Dendritic cell treated with granulocyte-macrophage colony-stimulating factor and Interleukin-4, amounts not matched to agents 40 ng/mL and 50 ng/mL, for 4 days (primary cell): Measurements from ENCODE around the gene ACOT4.

Source experiments
- H3K27ac Mint-ChIP-seq: one replicate; pipeline ENCODE4 v1.8.0; 2022; ENCODE audit warnings: mild to moderate bottlenecking, mixed read lengths
- H3K27me3 Mint-ChIP-seq: one replicate; pipeline ENCODE4 v1.8.0; 2022; ENCODE audit warnings: mild to moderate bottlenecking, mixed read lengths
- H3K36me3 Mint-ChIP-seq: one replicate; pipeline ENCODE4 v1.8.0; 2022; ENCODE audit warnings: low read depth, mixed read lengths
- H3K4me1 Mint-ChIP-seq: one replicate; pipeline ENCODE4 v1.8.0; 2022; ENCODE audit warnings: low read depth, mixed read lengths
- H3K4me3 Mint-ChIP-seq: one replicate; pipeline ENCODE4 v1.8.0; 2022; ENCODE audit warnings: mild to moderate bottlenecking, moderate library complexity, mixed read lengths
- H3K9me3 Mint-ChIP-seq: one replicate; pipeline ENCODE4 v1.8.0; 2022; ENCODE audit warnings: mixed read lengths
- intact Hi-C: fragments of 100-400 bp; cut with micrococcal nuclease; formaldehyde crosslinking; loops from one replicate; pipeline ENCODE4 v1.15.0; 2022

ACOT4 gene

GRCh38 chr14:73606271-73606670 lies 14.6 kb downstream of the ACOT4 start:
- H3K9me3 Mint-ChIP-seq, result no peaks in the 10 kb centered on the region
- intact Hi-C loops, result no loop called here
- H3K4me1 Mint-ChIP-seq, result no peaks in the 10 kb centered on the region
- no peaks in the 10 kb centered on the region for H3K36me3 Mint-ChIP-seq
- no peak overlapping the region for H3K27ac Mint-ChIP-seq
- H3K27me3 Mint-ChIP-seq, result peaks cover 8% of the 10 kb centered on the region
- H3K4me3 Mint-ChIP-seq, result no peak overlapping the region

GRCh38 chr14:73607241-73607640 lies 15.6 kb downstream of the ACOT4 start:
- no peaks in the 10 kb centered on the region for H3K36me3 Mint-ChIP-seq
- no peaks in the 10 kb centered on the region for H3K9me3 Mint-ChIP-seq
- no peaks in the 10 kb centered on the region for H3K4me1 Mint-ChIP-seq
- no peak overlapping the region for H3K27ac Mint-ChIP-seq
- intact Hi-C loops, result no loop called here
- peaks cover 14% of the 10 kb centered on the region for H3K27me3 Mint-ChIP-seq
- H3K4me3 Mint-ChIP-seq, result no peak overlapping the region

- no peak overlapping the region for H3K27ac Mint-ChIP-seq
Measured at GRCh38 chr14:73610687-73611086, 19.0 kb downstream of the ACOT4 start.

GRCh38 chr14:73612339-73613045 lies 20.8 kb downstream of the ACOT4 start, which contains the start of gene ACOT6:
Gene ACOT6, plus strand, starts transcription at chr14:73612517. Its CDS starts 55 bp downstream, at chr14:73612572.
- peaks cover 34% of the 10 kb centered on the region for H3K27me3 Mint-ChIP-seq

More at GRCh38 chr14:73610687-73611086, 19.0 kb downstream of the ACOT4 start:
- Mint-ChIP-seq H3K9me3 (no peaks in the 10 kb centered on the region), H3K36me3 (no peaks in the 10 kb centered on the region), H3K4me3 (no peak overlapping the region), H3K4me1 (no peaks in the 10 kb centered on the region), H3K27me3 (peaks cover 34% of the 10 kb centered on the region)
- intact Hi-C loops, result no loop called here

GRCh38 chr14:73613046-73613383 lies 21.3 kb downstream of the ACOT4 start:
- Mint-ChIP-seq H3K27me3 (peaks cover 34% of the 10 kb centered on the region), H3K9me3 (no peaks in the 10 kb centered on the region), H3K36me3 (no peaks in the 10 kb centered on the region), H3K4me3 (peak overlapping the region; percentile 81), H3K4me1 (no peaks in the 10 kb centered on the region), H3K27ac (peak overlapping the region; percentile 66)
- intact Hi-C loops, result no loop called here

More at GRCh38 chr14:73612339-73613045, 20.8 kb downstream of the ACOT4 start, which contains the start of gene ACOT6:
- intact Hi-C loops, result no loop called here
- peak within 1 kb of the TSS; percentile 66 for H3K27ac Mint-ChIP-seq
- H3K36me3 Mint-ChIP-seq, result no peaks in the 10 kb centered on the region
- no peaks in the 10 kb centered on the region for H3K4me1 Mint-ChIP-seq
- H3K4me3 Mint-ChIP-seq, result peak within 1 kb of the TSS; percentile 81
- no peaks in the 10 kb centered on the region for H3K9me3 Mint-ChIP-seq

GRCh38 chr14:73613419-73613963 lies 21.8 kb downstream of the ACOT4 start:
- H3K27ac Mint-ChIP-seq, result peak overlapping the region; percentile 66
- peaks cover 31% of the 10 kb centered on the region for H3K27me3 Mint-ChIP-seq
- H3K4me1 Mint-ChIP-seq, result no peaks in the 10 kb centered on the region
- intact Hi-C loops, result no loop called here
- H3K9me3 Mint-ChIP-seq, result no peaks in the 10 kb centered on the region
- H3K4me3 Mint-ChIP-seq, result peak overlapping the region; percentile 81
- no peaks in the 10 kb centered on the region for H3K36me3 Mint-ChIP-seq

- H3K9me3 Mint-ChIP-seq, result no peaks in the 10 kb centered on the region
- H3K27ac Mint-ChIP-seq, result no peak overlapping the region
- H3K4me3 Mint-ChIP-seq, result no peak overlapping the region
- intact Hi-C loops, result no loop called here
- no peaks in the 10 kb centered on the region for H3K36me3 Mint-ChIP-seq
- H3K4me1 Mint-ChIP-seq, result no peaks in the 10 kb centered on the region
- peaks cover 23% of the 10 kb centered on the region for H3K27me3 Mint-ChIP-seq
Measured at GRCh38 chr14:73616831-73617230, 25.2 kb downstream of the ACOT4 start.

- H3K9me3 Mint-ChIP-seq, result peaks cover 8% of the 10 kb centered on the region
- peaks cover 2% of the 10 kb centered on the region for H3K27me3 Mint-ChIP-seq
- H3K4me1 Mint-ChIP-seq, result no peaks in the 10 kb centered on the region
- no peak overlapping the region for H3K4me3 Mint-ChIP-seq
- intact Hi-C loops, result no loop called here
- no peak overlapping the region for H3K27ac Mint-ChIP-seq
- no peaks in the 10 kb centered on the region for H3K36me3 Mint-ChIP-seq
Measured at GRCh38 chr14:73619524-73619923, 27.9 kb downstream of the ACOT4 start.

GRCh38 chr14:73620268-73620667 lies 28.6 kb downstream of the ACOT4 start:
- H3K4me1 Mint-ChIP-seq, result no peaks in the 10 kb centered on the region
- peaks cover 8% of the 10 kb centered on the region for H3K9me3 Mint-ChIP-seq
- H3K27me3 Mint-ChIP-seq, result no peaks in the 10 kb centered on the region
- H3K27ac Mint-ChIP-seq, result no peak overlapping the region
- H3K4me3 Mint-ChIP-seq, result no peak overlapping the region
- intact Hi-C loops, result no loop called here
- H3K36me3 Mint-ChIP-seq, result no peaks in the 10 kb centered on the region

GRCh38 chr14:73623504-73624054 lies 31.9 kb downstream of the ACOT4 start:
- peaks cover 9% of the 10 kb centered on the region for H3K4me1 Mint-ChIP-seq
- intact Hi-C loops, result no loop called here
- no peak overlapping the region for H3K27ac Mint-ChIP-seq
- no peak overlapping the region for H3K4me3 Mint-ChIP-seq
- H3K27me3 Mint-ChIP-seq, result no peaks in the 10 kb centered on the region
- H3K9me3 Mint-ChIP-seq, result peaks cover 8% of the 10 kb centered on the region
- no peaks in the 10 kb centered on the region for H3K36me3 Mint-ChIP-seq

- H3K4me1 Mint-ChIP-seq, result peaks cover 9% of the 10 kb centered on the region
- no peak overlapping the region for H3K27ac Mint-ChIP-seq
- peaks cover 8% of the 10 kb centered on the region for H3K9me3 Mint-ChIP-seq
- intact Hi-C loops, result no loop called here
- H3K4me3 Mint-ChIP-seq, result no peak overlapping the region
- no peaks in the 10 kb centered on the region for H3K36me3 Mint-ChIP-seq
- no peaks in the 10 kb centered on the region for H3K27me3 Mint-ChIP-seq
Measured at GRCh38 chr14:73625706-73626105, 34.0 kb downstream of the ACOT4 start.

- H3K9me3 Mint-ChIP-seq, result peaks cover 8% of the 10 kb centered on the region
- H3K27me3 Mint-ChIP-seq, result no peaks in the 10 kb centered on the region
- peaks cover 9% of the 10 kb centered on the region for H3K4me1 Mint-ChIP-seq
- H3K4me3 Mint-ChIP-seq, result no peak overlapping the region
- intact Hi-C loops, result no loop called here
- H3K27ac Mint-ChIP-seq, result no peak overlapping the region
- no peaks in the 10 kb centered on the region for H3K36me3 Mint-ChIP-seq
Measured at GRCh38 chr14:73627151-73627558, 35.5 kb downstream of the ACOT4 start.

GRCh38 chr14:73630009-73630780 lies 38.5 kb downstream of the ACOT4 start:
- intact Hi-C loops, result no loop called here
- Mint-ChIP-seq H3K9me3 (no peaks in the 10 kb centered on the region), H3K36me3 (no peaks in the 10 kb centered on the region), H3K27me3 (peaks cover 23% of the 10 kb centered on the region), H3K4me3 (no peak overlapping the region), H3K4me1 (peaks cover 24% of the 10 kb centered on the region), H3K27ac (no peak overlapping the region)
